ENCODE data around the gene ALX3. TPM values are rescaled to one million over a fixed set of nuclear protein-coding genes. Genes with fewer than 3 reads are reported as not detected.
A peak's percentile ranks its signal among the peaks of the same experiment; 100 is the strongest.

The ALX3 gene
- total RNA-seq, 1 experiment from 2014 or later = not detected

- H3K79me2 ChIP-seq (ENCODE audit: low read depth) = no peaks in the 10 kb centered on the region
- no peak for DNase-seq
- intact Hi-C loops (cut with micrococcal nuclease; ENCODE audit: unreplicated experiment) = loop anchor here (10.0 kb wide), 1 partner anchor 243 kb away; the partner anchor contains the start of gene RBM15
- no peaks in the 10 kb centered on the region for H3K36me3 ChIP-seq (ENCODE audit: low read depth)
- CTCF ChIA-PET = interaction anchor here (0.6 to 0.8 kb wide), 2 partner anchors 13 to 111 kb away, joined by 3 read pairs; no protein-coding TSS in a partner anchor
- H3K4me3 ChIP-seq = no peak overlapping the region
- peaks cover 51% of the 10 kb centered on the region for H3F3A ChIP-seq (ENCODE audit: insufficient read depth, low read depth)
- peak overlapping the region; percentile 21; the same call in 1 of the 2 replicates for H3K27ac ChIP-seq
- H4K20me1 ChIP-seq (ENCODE audit: insufficient read depth) = no peaks in the 10 kb centered on the region
- POLR2A ChIA-PET (ENCODE audit: unreplicated experiment) = no interaction called here
- H3K27me3 ChIP-seq (ENCODE audit: insufficient read depth, low read depth) = no peaks in the 10 kb centered on the region
- H3K9me3 ChIP-seq (ENCODE audit: insufficient read depth, low read depth) = no peaks in the 10 kb centered on the region
- H3K4me2 ChIP-seq = peak overlapping the region; percentile 7; the same call in 1 of the 2 replicates
- BruUV-seq (replicated peaks) = no TSS peak
- H3K9me2 ChIP-seq (ENCODE audit: insufficient read depth) = no peaks in the 10 kb centered on the region
- H3K4me1 ChIP-seq (replicated peaks; ENCODE audit: insufficient read depth) = peaks cover 84% of the 10 kb centered on the region
- no peak for TF ChIP-seq CTCF (conservative IDR thresholded peaks at IDR 0.05)
- TF ChIP-seq EZH2 (IDR thresholded peaks at IDR 0.05; ENCODE audit: low read depth) = no peak
- no peak overlapping the region for H2AFZ ChIP-seq
Measured at GRCh38 chr1:110091381-110091780, 20.9 kb upstream of the ALX3 start.

GRCh38 chr1:110089561-110090275 lies 19.2 kb upstream of the ALX3 start:
- DNase-seq = no peak
- H3K27ac ChIP-seq = peak overlapping the region; percentile 65
- H3K4me1 ChIP-seq (replicated peaks; ENCODE audit: insufficient read depth) = peaks cover 81% of the 10 kb centered on the region
- peak overlapping the region; percentile 57 for H3K4me2 ChIP-seq
- no peak for TF ChIP-seq EZH2 (IDR thresholded peaks at IDR 0.05; ENCODE audit: low read depth)
- TF ChIP-seq CTCF (conservative IDR thresholded peaks at IDR 0.05) = no peak
- POLR2A ChIA-PET (ENCODE audit: unreplicated experiment) = interaction anchor here (0.6 kb wide), 1 partner anchor 1337 kb away, joined by 3 read pairs; no protein-coding TSS in a partner anchor
- no peaks in the 10 kb centered on the region for H3K9me3 ChIP-seq (ENCODE audit: insufficient read depth, low read depth)
- no peaks in the 10 kb centered on the region for H3K9me2 ChIP-seq (ENCODE audit: insufficient read depth)
- H3K79me2 ChIP-seq (ENCODE audit: low read depth) = no peaks in the 10 kb centered on the region
- no peak overlapping the region for H3K4me3 ChIP-seq
- CTCF ChIA-PET = interaction anchor here (2.8 kb wide), 1 partner anchor 15 kb away, joined by 30 read pairs; no protein-coding TSS in a partner anchor
- intact Hi-C loops (cut with micrococcal nuclease; ENCODE audit: unreplicated experiment) = loop anchor here (2.0 to 10.0 kb wide), 2 partner anchors 17 to 245 kb away; partner anchors contain the start of gene RBM15
- H4K20me1 ChIP-seq (ENCODE audit: insufficient read depth) = no peaks in the 10 kb centered on the region
- no peak overlapping the region for H2AFZ ChIP-seq
- peaks cover 59% of the 10 kb centered on the region for H3F3A ChIP-seq (ENCODE audit: insufficient read depth, low read depth)
- no peaks in the 10 kb centered on the region for H3K36me3 ChIP-seq (ENCODE audit: low read depth)
- H3K27me3 ChIP-seq (ENCODE audit: insufficient read depth, low read depth) = no peaks in the 10 kb centered on the region
- BruUV-seq (replicated peaks) = no TSS peak

- POLR2A ChIA-PET (ENCODE audit: unreplicated experiment) = no interaction called here
Measured at GRCh38 chr1:110088739-110089316, 18.4 kb upstream of the ALX3 start.

More at GRCh38 chr1:110088739-110089316, 18.4 kb upstream of the ALX3 start:
- Histone ChIP-seq H3K4me1 (replicated peaks; ENCODE audit: insufficient read depth) (peaks cover 76% of the 10 kb centered on the region), H3K9me3 (ENCODE audit: insufficient read depth, low read depth) (no peaks in the 10 kb centered on the region), H3K4me2 (peak overlapping the region; percentile 57), H3K4me3 (no peak overlapping the region), H4K20me1 (ENCODE audit: insufficient read depth) (no peaks in the 10 kb centered on the region), H3K9me2 (ENCODE audit: insufficient read depth) (no peaks in the 10 kb centered on the region), H3F3A (ENCODE audit: insufficient read depth, low read depth) (peaks cover 59% of the 10 kb centered on the region), H3K79me2 (ENCODE audit: low read depth) (no peaks in the 10 kb centered on the region), H3K27me3 (ENCODE audit: insufficient read depth, low read depth) (no peaks in the 10 kb centered on the region), H2AFZ (no peak overlapping the region), H3K36me3 (ENCODE audit: low read depth) (no peaks in the 10 kb centered on the region), H3K27ac (peak overlapping the region; percentile 65)
- CTCF ChIA-PET = interaction anchor here (0.5 to 2.8 kb wide), 5 partner anchors 9 to 224 kb away, joined by 3 to 30 read pairs (median 9); no protein-coding TSS in a partner anchor
- TF ChIP-seq EZH2 (IDR thresholded peaks at IDR 0.05; ENCODE audit: low read depth) (no peak), CTCF (conservative IDR thresholded peaks at IDR 0.05) (no peak)
- intact Hi-C loops (cut with micrococcal nuclease; ENCODE audit: unreplicated experiment) = loop anchor here (2.0 kb wide), 1 partner anchor 18 kb away; no protein-coding TSS in a partner anchor
- no TSS peak for BruUV-seq (replicated peaks)
- no peak for DNase-seq

Data from PC-9 (cell line).